Testis (tissue), 3 donors: ENCODE measurements around the gene PLAGL1. TPM values are rescaled to one million over a fixed set of nuclear protein-coding genes. Genes with fewer than 3 reads are reported as not detected.

Experiments
- DNase-seq: peaks from one replicate; pipeline ENCODE4 v3.0.0-alpha.2; 2019
- H3K27ac ChIP-seq, 2 donors: fragments of 200-600 bp; sonication (generic); one replicate each; pipeline ENCODE4 v1.5.1; 2019
- H3K27me3 ChIP-seq: fragments of 200-600 bp; sonication (generic); one replicate; pipeline ENCODE4 v1.5.1; 2019
- H3K36me3 ChIP-seq: fragments of 200-600 bp; sonication (generic); one replicate; pipeline ENCODE4 v1.5.1; 2017; ENCODE audit warnings: low read depth; ENCODE audit errors: missing control alignments
- H3K4me1 ChIP-seq: fragments of 200-600 bp; sonication (generic); one replicate; pipeline ENCODE4 v1.5.1; 2019
- H3K4me3 ChIP-seq, 2 donors: fragments of 200-600 bp; sonication (generic); one replicate each; pipeline ENCODE4 v1.5.1; 2017 to 2019
- H3K9me3 ChIP-seq: fragments of 200-600 bp; sonication (generic); one replicate; pipeline ENCODE4 v1.5.1; 2017
- POLR2A ChIP-seq: fragments of 450-650 bp; IDR thresholded peaks from one replicate; pipeline ENCODE4 v1.6.1; 2017; ENCODE audit warnings: antibody characterized with exemption, mild to moderate bottlenecking, moderate library complexity
- WGBS, 2 donors: methylation state at CpG; one replicate each; pipeline ENCODE4 v1.1.5; 2018; 5-methylcytosine and 5-hydroxymethylcytosine counted together
- intact Hi-C: fragments of 100-400 bp; cut with DNase I; formaldehyde crosslinking; loops from one replicate; pipeline ENCODE4 v1.15.1; 2023; ENCODE audit warnings: low total_unique reads
- polyA plus RNA-seq: library from polyadenylated mRNA; stranded (reverse); fragments of 350-450 nt; fragmentation: Illumina TruSeq; extraction: RNeasy Lipid Tissue Mini Kit (QIAGEN cat#74804); gene quantifications from one replicate; pipeline ENCODE4 v1.2.3, GENCODE V29; 2014; ENCODE audit warnings: low read depth, low replicate concordance; ENCODE audit not compliant: insufficient read depth
- total RNA-seq, 2 donors: library from RNA; depleted of rRNA; stranded (reverse); fragments of >200 nt; gene quantifications; one replicate each; pipeline ENCODE4 v1.2.3, GENCODE V29; 2016
- TF ChIP-seq, protein P1 (sequence below), 3 experiments: fragments of 450-650 bp in 2 of 3; fragments of 200-600 bp in 1 of 3; sonication (generic) in 1 of 3; IDR thresholded peaks; one replicate each; pipeline ENCODE4 v1.5.1; 2016 to 2019; ENCODE audit warnings: antibody characterized with exemption in 3 of 3, mild to moderate bottlenecking in 2 of 3, moderate library complexity in 1 of 3

Gene PLAGL1
- total and polyA plus RNA-seq, 3 donors from 2014 or later = 16.2 to 31.3 (median 17.4) TPM

- Histone ChIP-seq H3K4me3 (no peak overlapping the region), H3K27me3 (no peaks in the 10 kb centered on the region), H3K4me1 (peaks cover 8% of the 10 kb centered on the region), H3K36me3 (no peaks in the 10 kb centered on the region), H3K9me3 (no peaks in the 10 kb centered on the region), H3K27ac (no peak overlapping the region)
- 62 to 63% methylated on average over 7 of the region's 7 CpGs for WGBS, 2 donors
- no peak for DNase-seq
- intact Hi-C loops = no loop called here
- TF ChIP-seq, protein P1, sequence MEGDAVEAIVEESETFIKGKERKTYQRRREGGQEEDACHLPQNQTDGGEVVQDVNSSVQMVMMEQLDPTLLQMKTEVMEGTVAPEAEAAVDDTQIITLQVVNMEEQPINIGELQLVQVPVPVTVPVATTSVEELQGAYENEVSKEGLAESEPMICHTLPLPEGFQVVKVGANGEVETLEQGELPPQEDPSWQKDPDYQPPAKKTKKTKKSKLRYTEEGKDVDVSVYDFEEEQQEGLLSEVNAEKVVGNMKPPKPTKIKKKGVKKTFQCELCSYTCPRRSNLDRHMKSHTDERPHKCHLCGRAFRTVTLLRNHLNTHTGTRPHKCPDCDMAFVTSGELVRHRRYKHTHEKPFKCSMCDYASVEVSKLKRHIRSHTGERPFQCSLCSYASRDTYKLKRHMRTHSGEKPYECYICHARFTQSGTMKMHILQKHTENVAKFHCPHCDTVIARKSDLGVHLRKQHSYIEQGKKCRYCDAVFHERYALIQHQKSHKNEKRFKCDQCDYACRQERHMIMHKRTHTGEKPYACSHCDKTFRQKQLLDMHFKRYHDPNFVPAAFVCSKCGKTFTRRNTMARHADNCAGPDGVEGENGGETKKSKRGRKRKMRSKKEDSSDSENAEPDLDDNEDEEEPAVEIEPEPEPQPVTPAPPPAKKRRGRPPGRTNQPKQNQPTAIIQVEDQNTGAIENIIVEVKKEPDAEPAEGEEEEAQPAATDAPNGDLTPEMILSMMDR (IDR thresholded peaks at IDR 0.05) = no peak
- TF ChIP-seq POLR2A = no peak
Observed at GRCh38 chr6:143963158-143963919, 44.7 kb downstream of the PLAGL1 start.

GRCh38 chr6:143961886-143962878 is 45.9 kb downstream of the PLAGL1 start:
- 63 to 65% methylated on average over 12 of the region's 12 CpGs for WGBS, 2 donors
- Histone ChIP-seq H3K36me3 (no peaks in the 10 kb centered on the region), H3K4me3 (no peak overlapping the region), H3K9me3 (no peaks in the 10 kb centered on the region), H3K27me3 (no peaks in the 10 kb centered on the region), H3K4me1 (peaks cover 8% of the 10 kb centered on the region), H3K27ac (no peak overlapping the region)
- peak; percentile 28 for DNase-seq
- intact Hi-C loops = no loop called here
- no peak for TF ChIP-seq POLR2A
- TF ChIP-seq, protein P1 (IDR thresholded peaks at IDR 0.05) = peak in 2 of 3 experiments; percentile 16 to 32

- Histone ChIP-seq H3K27me3 (no peaks in the 10 kb centered on the region), H3K4me3 (no peak overlapping the region), H3K36me3 (no peaks in the 10 kb centered on the region), H3K9me3 (no peaks in the 10 kb centered on the region), H3K4me1 (peaks cover 8% of the 10 kb centered on the region), H3K27ac (no peak overlapping the region)
- DNase-seq = no peak
- TF ChIP-seq, protein P1 (IDR thresholded peaks at IDR 0.05) = no peak
- TF ChIP-seq POLR2A = no peak
- WGBS, 2 donors = 70 to 76% methylated on average over 3 of the region's 3 CpGs
- intact Hi-C loops = no loop called here
Observed at GRCh38 chr6:143961066-143961465, 47.0 kb downstream of the PLAGL1 start.

- H3K4me3 ChIP-seq = no peak overlapping the region
- peaks cover 8% of the 10 kb centered on the region for H3K4me1 ChIP-seq
- H3K27me3 ChIP-seq = no peaks in the 10 kb centered on the region
- H3K9me3 ChIP-seq = no peaks in the 10 kb centered on the region
- intact Hi-C loops = no loop called here
- no peak overlapping the region for H3K27ac ChIP-seq
- DNase-seq = no peak
- TF ChIP-seq POLR2A = no peak
- TF ChIP-seq, protein P1 (IDR thresholded peaks at IDR 0.05) = no peak
- H3K36me3 ChIP-seq = no peaks in the 10 kb centered on the region
- 48 to 77% methylated on average over 4 of the region's 4 CpGs for WGBS, 2 donors
Observed at GRCh38 chr6:143959927-143960326, 48.1 kb downstream of the PLAGL1 start.
